Posterior vena cava (tissue), 2 donors: ENCODE results near the gene MYO5C. TPM values are rescaled to one million over a fixed set of nuclear protein-coding genes. Genes with fewer than 3 reads are reported as not detected.
"Not testable (repeated sequence)": the region's sequence is repeated elsewhere in the genome, so short reads cannot be mapped to it uniquely, and the experiment has no call there.

Experiments used
- DNase-seq: peaks from one replicate; pipeline ENCODE4 v3.0.0-alpha.2; 2020; ENCODE audit warnings: low spot score
- intact Hi-C, 2 donors: fragments of 100-400 bp; cut with DNase I; formaldehyde crosslinking; loops; one replicate each; pipeline versions ENCODE4 v1.14.1 to v1.14.2; 2022 to 2023
- total RNA-seq, 2 donors: library from RNA; stranded (reverse); fragmentation: NEBNext Ultra II Directional; extraction: Animal tissue kit (Norgen Biotek cat#: 25700); gene quantifications; one replicate each; pipeline ENCODE4 v1.2.1, GENCODE V29; 2021
- donor health status: DM: yes; HTN: yes; CAD: no.
- donor health status: DM: yes; HTN: yes; CAD: no.

The MYO5C gene
- total RNA-seq, 2 donors from 2014 or later, result 8.6 to 11.1 TPM

- intact Hi-C loops, result loop anchor here in 1 of 2 donors (5.0 to 10.0 kb wide), 2 partner anchors 90 to 478 kb away; no protein-coding TSS in a partner anchor
- no peak for DNase-seq
Measured at GRCh38 chr15:52254391-52254790, 41.2 kb downstream of the MYO5C start.

GRCh38 chr15:52252781-52253180 is 42.8 kb downstream of the MYO5C start:
- no peak for DNase-seq
- intact Hi-C loops, result loop anchor here (2.0 to 10.0 kb wide), 3 partner anchors 92 to 480 kb away; no protein-coding TSS in a partner anchor

GRCh38 chr15:52251144-52251860 is 44.3 kb downstream of the MYO5C start:
- DNase-seq, result no peak
- intact Hi-C loops, result loop anchor here in 1 of 2 donors (5.0 to 10.0 kb wide), 2 partner anchors 93 to 481 kb away; no protein-coding TSS in a partner anchor

GRCh38 chr15:52247461-52247860 is 48.1 kb downstream of the MYO5C start:
- intact Hi-C loops, result no loop called here
- DNase-seq, result no peak

GRCh38 chr15:52246686-52247431 is 48.7 kb downstream of the MYO5C start:
- intact Hi-C loops, result no loop called here
- DNase-seq, result no peak

GRCh38 chr15:52243697-52244555 is 51.7 kb downstream of the MYO5C start:
- intact Hi-C loops, result no loop called here
- DNase-seq, result no peak

GRCh38 chr15:52243286-52243685 is 52.3 kb downstream of the MYO5C start:
- intact Hi-C loops, result no loop called here
- DNase-seq, result no peak

GRCh38 chr15:52241489-52241888 is 54.1 kb downstream of the MYO5C start:
- no peak for DNase-seq
- intact Hi-C loops, result no loop called here

GRCh38 chr15:52240166-52240565 is 55.4 kb downstream of the MYO5C start:
- DNase-seq, result no peak
- intact Hi-C loops, result no loop called here

GRCh38 chr15:52238989-52239525 is 56.5 kb downstream of the MYO5C start:
- intact Hi-C loops, DNase-seq: not testable (repeated sequence)

GRCh38 chr15:52238149-52238548 is 57.5 kb downstream of the MYO5C start:
- intact Hi-C loops, result no loop called here

GRCh38 chr15:52236013-52236412 is 59.6 kb downstream of the MYO5C start:
- intact Hi-C loops, result no loop called here
- no peak for DNase-seq

More at GRCh38 chr15:52238149-52238548, 57.5 kb downstream of the MYO5C start:
- DNase-seq, result no peak

GRCh38 chr15:52234596-52235541 is 60.7 kb downstream of the MYO5C start:
- intact Hi-C loops, result no loop called here
- no peak for DNase-seq

GRCh38 chr15:52233405-52233804 is 62.2 kb downstream of the MYO5C start:
- no peak for DNase-seq
- intact Hi-C loops, result no loop called here

GRCh38 chr15:52232327-52232726 is 63.3 kb downstream of the MYO5C start:
- no peak for DNase-seq
- intact Hi-C loops, result no loop called here

GRCh38 chr15:52230073-52230472 is 65.5 kb downstream of the MYO5C start:
- intact Hi-C loops, result no loop called here
- no peak for DNase-seq

GRCh38 chr15:52228921-52229320 is 66.7 kb downstream of the MYO5C start:
- DNase-seq, result no peak
- intact Hi-C loops, result no loop called here

GRCh38 chr15:52227456-52227855 is 68.1 kb downstream of the MYO5C start:
- no peak for DNase-seq
- intact Hi-C loops, result no loop called here
